CD8-positive, alpha-beta memory T cell (primary cell): ENCODE results near the gene PRKG1. TPM values are rescaled to one million over a fixed set of nuclear protein-coding genes. Genes with fewer than 3 reads are reported as not detected.

Source experiments
- CTCF ChIA-PET: fragments of 350-600 bp; sonication (Branson Sonifier 250); formaldehyde crosslinking; loops from one replicate; lab custom pipeline; 2021; ENCODE audit warnings: antibody characterized with exemption; lab: Charles Lee
- POLR2A ChIA-PET: fragments of 350-600 bp; sonication (Branson Sonifier 250); formaldehyde crosslinking; loops from one replicate; lab custom pipeline; 2021; ENCODE audit warnings: antibody characterized with exemption; lab: Charles Lee
- DNase-seq, 5 donors: peaks; one replicate each; pipeline versions ENCODE4 v3.0.0 to v3.0.0-alpha.2; 2020 to 2022; ENCODE audit warnings: mixed read lengths in 1 of 5
- H3K27ac ChIP-seq: one replicate; pipeline ENCODE4 v1.7.0; 2013; ENCODE audit warnings: low read depth, mild to moderate bottlenecking, low read length, moderate library complexity
- H3K27me3 ChIP-seq: 2 replicates; pipeline ENCODE4 v1.7.0; 2013; ENCODE audit warnings: low read length, mild to moderate bottlenecking; ENCODE audit not compliant: insufficient read depth, poor library complexity, severe bottlenecking
- H3K36me3 ChIP-seq: 2 replicates; pipeline ENCODE4 v1.7.0; 2013; ENCODE audit warnings: mild to moderate bottlenecking, low read length, moderate library complexity; ENCODE audit not compliant: insufficient read depth
- H3K4me1 ChIP-seq: 2 replicates; pipeline ENCODE4 v1.7.0; 2013; ENCODE audit warnings: mild to moderate bottlenecking, low read length, moderate library complexity; ENCODE audit not compliant: insufficient read depth
- H3K4me3 ChIP-seq: 2 replicates; pipeline ENCODE4 v1.7.0; 2013; ENCODE audit warnings: mild to moderate bottlenecking, low read length
- H3K9me3 ChIP-seq: 2 replicates; pipeline ENCODE4 v1.7.0; 2013; ENCODE audit warnings: mild to moderate bottlenecking, low read length
- H3K27ac Mint-ChIP-seq, 8 donors: one replicate each; pipeline ENCODE4 v1.8.0; 2020 to 2021; ENCODE audit warnings: mixed read lengths in 8 of 8, mild to moderate bottlenecking in 6 of 8, inconsistent platforms in 3 of 8, moderate library complexity in 3 of 8
- H3K27me3 Mint-ChIP-seq, 2 donors: one replicate each; pipeline ENCODE4 v1.8.0; 2020 to 2021; ENCODE audit warnings: mixed read lengths in 2 of 2, mild to moderate bottlenecking in 1 of 2, moderate library complexity in 1 of 2
- H3K36me3 Mint-ChIP-seq, 3 donors: one replicate each; pipeline ENCODE4 v1.8.0; 2020 to 2021; ENCODE audit warnings: mixed read lengths in 3 of 3, inconsistent platforms in 1 of 3, mild to moderate bottlenecking in 1 of 3
- H3K4me1 Mint-ChIP-seq, 3 donors: one replicate each; pipeline ENCODE4 v1.8.0; 2020 to 2021; ENCODE audit warnings: mixed read lengths in 3 of 3, inconsistent platforms in 1 of 3, mild to moderate bottlenecking in 1 of 3
- H3K4me3 Mint-ChIP-seq, 7 donors: one replicate each; pipeline ENCODE4 v1.8.0; 2020 to 2021; ENCODE audit warnings: mixed read lengths in 7 of 7, mild to moderate bottlenecking in 6 of 7, moderate library complexity in 4 of 7, inconsistent platforms in 2 of 7
- H3K9me3 Mint-ChIP-seq, 5 donors: one replicate each; pipeline ENCODE4 v1.8.0; 2020 to 2022; ENCODE audit warnings: mixed read lengths in 5 of 5, mild to moderate bottlenecking in 3 of 5, moderate library complexity in 2 of 5, inconsistent platforms in 1 of 5
- polyA plus RNA-seq: library from polyadenylated mRNA; unstranded; fragments of 300-500 nt; fragmentation: Illumina TruSeq; gene quantifications from one replicate; pipeline ENCODE4 v1.2.3, GENCODE V29; 2021
- total RNA-seq, 2 experiments: library from RNA; stranded (reverse); gene quantifications; one replicate each; pipeline ENCODE4 v1.2.3, GENCODE V29; 2021

The PRKG1 gene
- total and polyA plus RNA-seq, 3 experiments from 2014 or later, result not detected

DNA sequence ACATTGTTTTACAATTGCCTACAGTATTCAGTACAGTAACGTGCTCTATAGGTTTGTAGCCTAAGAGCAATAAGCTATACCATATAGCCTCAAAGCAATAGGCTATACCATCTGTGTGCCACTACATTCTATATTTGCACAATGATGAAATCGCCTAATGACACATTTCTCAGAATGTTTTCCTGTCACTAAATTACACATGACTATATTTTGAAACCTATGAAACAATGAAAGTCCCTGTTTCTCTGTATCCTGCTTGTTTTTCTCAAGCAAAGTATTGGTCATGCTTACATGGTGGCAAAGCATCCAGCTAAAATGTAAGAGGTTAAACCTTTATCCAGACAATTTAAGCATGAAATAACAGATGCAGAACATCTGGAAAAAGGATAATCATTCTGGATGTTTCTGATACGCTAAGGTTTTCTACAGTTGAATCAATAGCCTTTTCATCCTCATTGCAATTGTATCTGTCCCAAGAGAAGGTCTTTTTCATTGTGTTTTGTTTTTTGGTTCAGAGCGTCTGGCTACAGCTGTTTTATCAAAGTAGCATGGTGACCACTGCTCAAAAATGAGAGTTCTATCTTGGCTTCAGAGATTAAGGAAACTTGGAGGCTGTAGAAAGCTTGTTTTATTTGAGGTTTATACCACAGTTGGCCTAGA, 543.4 kb downstream of the PRKG1 start:
- H3K36me3 Mint-ChIP-seq, result no peaks in the 10 kb centered on the region
- no peaks in the 10 kb centered on the region for H3K4me1 Mint-ChIP-seq
- ChIA-PET CTCF (no interaction called here), POLR2A (no interaction called here)
- no peak overlapping the region for H3K27ac ChIP-seq
- H3K27me3 ChIP-seq, result no peaks in the 10 kb centered on the region
- no peaks in the 10 kb centered on the region for H3K4me1 ChIP-seq
- no peak overlapping the region for H3K4me3 Mint-ChIP-seq
- no peaks in the 10 kb centered on the region for H3K36me3 ChIP-seq
- peaks cover 1 to 11% of the 10 kb centered on the region in 2 donors for H3K27me3 Mint-ChIP-seq
- peaks cover 0 to 14% (median 6%) of the 10 kb centered on the region in 5 donors for H3K9me3 Mint-ChIP-seq
- H3K4me3 ChIP-seq, result no peak overlapping the region
- H3K9me3 ChIP-seq, result no peaks in the 10 kb centered on the region
- no peak overlapping the region for H3K27ac Mint-ChIP-seq
- no peak for DNase-seq

GRCh38 chr10:51619365-51619764, 545.1 kb downstream of the PRKG1 start:
- H3K4me3 Mint-ChIP-seq, result no peak overlapping the region
- POLR2A ChIA-PET, result no interaction called here

GRCh38 chr10:51620131-51620530, 545.8 kb downstream of the PRKG1 start:
- Histone ChIP-seq H3K4me3 (no peak overlapping the region), H3K4me1 (no peaks in the 10 kb centered on the region), H3K27ac (no peak overlapping the region), H3K9me3 (no peaks in the 10 kb centered on the region), H3K27me3 (no peaks in the 10 kb centered on the region), H3K36me3 (no peaks in the 10 kb centered on the region)
- Mint-ChIP-seq H3K27me3 (peaks cover 1 to 11% of the 10 kb centered on the region in 2 donors), H3K4me3 (no peak overlapping the region), H3K4me1 (no peaks in the 10 kb centered on the region), H3K36me3 (no peaks in the 10 kb centered on the region), H3K27ac (no peak overlapping the region), H3K9me3 (peaks cover 0 to 10% (median 5%) of the 10 kb centered on the region in 5 donors)
- ChIA-PET POLR2A (no interaction called here), CTCF (no interaction called here)
- no peak for DNase-seq

More at GRCh38 chr10:51619365-51619764, 545.1 kb downstream of the PRKG1 start:
- H3K27me3 ChIP-seq, result no peaks in the 10 kb centered on the region
- no peak overlapping the region for H3K4me3 ChIP-seq
- H3K4me1 Mint-ChIP-seq, result no peaks in the 10 kb centered on the region
- H3K27ac ChIP-seq, result no peak overlapping the region
- H3K9me3 Mint-ChIP-seq, result peaks cover 0 to 10% (median 4%) of the 10 kb centered on the region in 5 donors
- H3K27ac Mint-ChIP-seq, result no peak overlapping the region
- peaks cover 1 to 11% of the 10 kb centered on the region in 2 donors for H3K27me3 Mint-ChIP-seq
- no peak for DNase-seq
- H3K9me3 ChIP-seq, result no peaks in the 10 kb centered on the region
- H3K36me3 Mint-ChIP-seq, result no peaks in the 10 kb centered on the region
- no peaks in the 10 kb centered on the region for H3K4me1 ChIP-seq
- H3K36me3 ChIP-seq, result no peaks in the 10 kb centered on the region
- CTCF ChIA-PET, result no interaction called here

DNA sequence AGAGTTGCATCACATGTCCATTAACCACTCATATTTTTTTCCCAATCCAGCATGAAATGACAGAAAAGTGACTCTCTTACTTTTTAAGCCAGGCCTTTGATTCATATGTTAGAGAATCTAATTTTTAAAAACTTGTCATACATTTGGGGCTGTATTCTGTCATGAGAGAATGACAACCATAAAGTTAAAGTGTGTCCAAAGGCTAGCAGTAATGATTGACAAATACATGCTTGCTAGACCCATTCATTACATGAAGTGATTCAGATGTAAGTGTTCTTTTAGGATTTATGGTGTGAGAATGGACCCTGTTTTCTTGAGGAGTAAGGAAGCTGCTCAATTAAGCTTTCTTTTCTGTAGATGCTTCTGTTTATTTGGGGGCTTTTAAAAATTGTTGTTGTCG, 549.7 kb downstream of the PRKG1 start:
- peaks cover 0 to 1% of the 10 kb centered on the region in 2 donors for H3K27me3 Mint-ChIP-seq
- H3K4me3 ChIP-seq, result no peak overlapping the region
- no peaks in the 10 kb centered on the region for H3K27me3 ChIP-seq
- H3K36me3 Mint-ChIP-seq, result no peaks in the 10 kb centered on the region
- no peaks in the 10 kb centered on the region for H3K36me3 ChIP-seq
- ChIA-PET POLR2A (no interaction called here), CTCF (no interaction called here)
- no peak overlapping the region for H3K27ac Mint-ChIP-seq
- no peaks in the 10 kb centered on the region for H3K4me1 Mint-ChIP-seq
- peaks cover 0 to 6% (median 0%) of the 10 kb centered on the region in 5 donors for H3K9me3 Mint-ChIP-seq
- DNase-seq, result no peak
- H3K4me3 Mint-ChIP-seq, result no peak overlapping the region
- no peaks in the 10 kb centered on the region for H3K4me1 ChIP-seq
- H3K9me3 ChIP-seq, result no peaks in the 10 kb centered on the region
- H3K27ac ChIP-seq, result no peak overlapping the region

DNA sequence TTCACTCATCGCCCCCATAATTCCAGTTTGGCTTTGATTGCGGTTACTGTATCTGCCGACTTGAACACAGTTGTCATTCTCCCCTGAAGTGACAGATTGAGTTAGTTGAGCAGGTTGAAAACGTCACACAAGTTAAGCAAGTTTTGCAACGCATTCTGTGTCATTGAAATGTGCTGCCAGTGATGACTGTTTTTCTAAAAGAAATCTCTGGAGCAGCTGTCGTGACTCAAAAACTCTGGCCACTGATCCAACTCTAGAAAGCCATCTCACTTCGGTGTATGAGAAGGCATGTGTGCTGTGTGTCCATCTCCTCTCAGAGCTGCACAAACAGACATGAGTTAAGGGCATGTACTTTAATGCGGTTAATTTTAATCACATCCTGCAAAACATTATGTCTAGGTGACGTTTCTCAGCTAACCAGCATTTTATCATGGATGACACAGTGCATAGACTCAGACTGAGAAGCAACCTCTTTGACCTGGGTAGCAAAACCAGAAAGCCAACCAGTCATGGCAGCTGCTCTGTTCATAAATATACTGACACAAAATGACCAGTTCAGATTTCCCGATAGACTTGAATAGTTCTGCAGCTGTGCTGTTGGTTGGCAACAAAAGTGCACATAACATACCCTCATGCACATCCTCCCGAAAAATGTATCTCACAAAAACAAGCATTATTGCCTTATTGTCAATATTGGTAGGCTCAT, 555.8 kb downstream of the PRKG1 start:
- H3K36me3 ChIP-seq, result no peaks in the 10 kb centered on the region
- no peaks in the 10 kb centered on the region for H3K9me3 ChIP-seq
- peaks cover 0 to 5% (median 0%) of the 10 kb centered on the region in 5 donors for H3K9me3 Mint-ChIP-seq
- ChIA-PET POLR2A (no interaction called here), CTCF (no interaction called here)
- no peak overlapping the region for H3K27ac ChIP-seq
- peaks cover 1 to 6% of the 10 kb centered on the region in 2 donors for H3K27me3 Mint-ChIP-seq
- no peaks in the 10 kb centered on the region for H3K27me3 ChIP-seq
- no peak overlapping the region for H3K4me3 ChIP-seq
- no peaks in the 10 kb centered on the region for H3K4me1 ChIP-seq
- DNase-seq, result no peak
- no peak overlapping the region for H3K4me3 Mint-ChIP-seq
- peaks cover 0 to 1% (median 0%) of the 10 kb centered on the region in 3 donors for H3K36me3 Mint-ChIP-seq
- no peak overlapping the region for H3K27ac Mint-ChIP-seq
- H3K4me1 Mint-ChIP-seq, result no peaks in the 10 kb centered on the region

DNA sequence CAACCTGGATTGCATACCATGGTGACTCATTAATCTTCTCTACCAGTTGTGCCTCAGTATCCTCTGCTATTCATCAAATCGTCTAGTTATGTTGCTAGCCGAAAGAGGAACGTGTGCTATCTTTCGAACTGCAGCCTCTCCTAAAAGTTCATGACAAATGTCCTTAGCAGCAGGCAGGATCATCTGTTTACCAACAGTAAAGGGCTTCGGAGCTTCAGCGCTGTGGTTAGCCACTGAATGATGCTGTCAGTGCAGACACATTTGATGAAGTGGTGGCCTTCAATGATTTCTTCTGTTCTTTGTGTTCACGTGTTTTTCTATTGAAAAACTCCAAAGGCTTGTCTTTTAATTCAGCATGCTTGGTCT, 556.3 kb downstream of the PRKG1 start:
- Histone ChIP-seq H3K9me3 (no peaks in the 10 kb centered on the region), H3K27me3 (no peaks in the 10 kb centered on the region), H3K4me3 (no peak overlapping the region), H3K36me3 (no peaks in the 10 kb centered on the region), H3K27ac (no peak overlapping the region), H3K4me1 (no peaks in the 10 kb centered on the region)
- POLR2A ChIA-PET, result no interaction called here
- Mint-ChIP-seq H3K27me3 (peaks cover 1 to 6% of the 10 kb centered on the region in 2 donors), H3K9me3 (peaks cover 0 to 2% (median 0%) of the 10 kb centered on the region in 5 donors), H3K36me3 (peaks cover 0 to 1% (median 0%) of the 10 kb centered on the region in 3 donors), H3K4me3 (no peak overlapping the region), H3K27ac (no peak overlapping the region), H3K4me1 (no peaks in the 10 kb centered on the region)
- CTCF ChIA-PET, result no interaction called here
- no peak for DNase-seq

GRCh38 chr10:51635436-51635835, 561.1 kb downstream of the PRKG1 start:
- Histone ChIP-seq H3K27me3 (no peaks in the 10 kb centered on the region), H3K27ac (no peak overlapping the region), H3K4me3 (no peak overlapping the region), H3K9me3 (no peaks in the 10 kb centered on the region), H3K36me3 (no peaks in the 10 kb centered on the region), H3K4me1 (no peaks in the 10 kb centered on the region)
- CTCF ChIA-PET, result no interaction called here
- H3K36me3 Mint-ChIP-seq, result peaks cover 0 to 1% (median 0%) of the 10 kb centered on the region in 3 donors
- no peak for DNase-seq
- H3K27ac Mint-ChIP-seq, result no peak overlapping the region
- POLR2A ChIA-PET, result no interaction called here
- peaks cover 3 to 6% of the 10 kb centered on the region in 2 donors for H3K27me3 Mint-ChIP-seq
- H3K4me3 Mint-ChIP-seq, result no peak overlapping the region
- no peaks in the 10 kb centered on the region for H3K9me3 Mint-ChIP-seq
- H3K4me1 Mint-ChIP-seq, result no peaks in the 10 kb centered on the region

GRCh38 chr10:51638211-51638610, 563.9 kb downstream of the PRKG1 start:
- Mint-ChIP-seq H3K36me3 (peaks cover 0 to 1% (median 0%) of the 10 kb centered on the region in 3 donors), H3K4me3 (no peak overlapping the region), H3K4me1 (no peaks in the 10 kb centered on the region), H3K27ac (no peak overlapping the region), H3K9me3 (no peaks in the 10 kb centered on the region), H3K27me3 (peaks cover 3 to 6% of the 10 kb centered on the region in 2 donors)
- no peaks in the 10 kb centered on the region for H3K4me1 ChIP-seq
- ChIA-PET CTCF (no interaction called here), POLR2A (no interaction called here)
- DNase-seq, result no peak
- H3K36me3 ChIP-seq, result no peaks in the 10 kb centered on the region
- no peak overlapping the region for H3K27ac ChIP-seq
- no peaks in the 10 kb centered on the region for H3K9me3 ChIP-seq
- H3K4me3 ChIP-seq, result no peak overlapping the region
- H3K27me3 ChIP-seq, result no peaks in the 10 kb centered on the region
